GM23248 (cell line): ENCODE measurements around the gene LCORL. TPM values are rescaled to one million over a fixed set of nuclear protein-coding genes. Genes with fewer than 3 reads are reported as not detected.

ENCODE experiments used
- DNase-seq: peaks from one replicate; pipeline ENCODE4 v3.0.0-alpha.2; 2015
- H2AFZ ChIP-seq: fragments of 200-600 bp; sonication (generic); 2 replicates; pipeline ENCODE4 v1.6.1; 2016; ENCODE audit warnings: antibody characterized with exemption
- H3F3A ChIP-seq: fragments of 200-600 bp; sonication (generic); 2 replicates; pipeline ENCODE4 v1.6.1; 2016; ENCODE audit warnings: mild to moderate bottlenecking, antibody characterized with exemption, mixed run types; ENCODE audit not compliant: insufficient read depth
- H3K27ac ChIP-seq: fragments of 200-600 bp; sonication (generic); 2 replicates; pipeline ENCODE4 v1.5.1; 2016; ENCODE audit warnings: mild to moderate bottlenecking
- H3K27me3 ChIP-seq: fragments of 200-600 bp; sonication (generic); replicated peaks from 2 replicates; pipeline ENCODE4 v1.6.1; 2016; ENCODE audit warnings: mild to moderate bottlenecking; ENCODE audit not compliant: insufficient read depth
- H3K36me3 ChIP-seq: fragments of 200-600 bp; sonication (generic); 2 replicates; pipeline ENCODE4 v1.6.1; 2016; ENCODE audit warnings: low read depth, mild to moderate bottlenecking
- H3K4me1 ChIP-seq: fragments of 200-600 bp; sonication (generic); 2 replicates; pipeline ENCODE4 v1.6.1; 2016; ENCODE audit warnings: mild to moderate bottlenecking; ENCODE audit not compliant: insufficient read depth
- H3K4me2 ChIP-seq: fragments of 200-600 bp; sonication (generic); one replicate; pipeline ENCODE4 v1.6.1; 2016; ENCODE audit warnings: mild to moderate bottlenecking; ENCODE audit not compliant: unreplicated experiment
- H3K4me3 ChIP-seq: fragments of 200-600 bp; sonication (generic); 2 replicates; pipeline ENCODE4 v1.5.1; 2016; ENCODE audit warnings: mild to moderate bottlenecking
- H3K79me2 ChIP-seq: fragments of 200-600 bp; sonication (generic); 2 replicates; pipeline ENCODE4 v1.6.1; 2016; ENCODE audit warnings: mild to moderate bottlenecking; ENCODE audit not compliant: insufficient read depth
- H3K9ac ChIP-seq: fragments of 200-600 bp; sonication (generic); 2 replicates; pipeline ENCODE4 v1.6.1; 2016; ENCODE audit warnings: mild to moderate bottlenecking
- H3K9me2 ChIP-seq: fragments of 200-600 bp; sonication (generic); 2 replicates; pipeline ENCODE4 v1.6.1; 2016; ENCODE audit warnings: mixed run types, mild to moderate bottlenecking, moderate library complexity; ENCODE audit not compliant: insufficient read depth
- H3K9me3 ChIP-seq: fragments of 200-600 bp; sonication (generic); one replicate; pipeline ENCODE4 v1.6.1; 2017; ENCODE audit warnings: low read depth
- H4K20me1 ChIP-seq: fragments of 200-600 bp; sonication (generic); 2 replicates; pipeline ENCODE4 v1.6.0; 2016; ENCODE audit not compliant: insufficient read depth
- EZH2 ChIP-seq: fragments of 200-600 bp; sonication (generic); IDR thresholded peaks from 2 replicates; pipeline ENCODE4 v1.6.1; 2018; ENCODE audit warnings: antibody characterized with exemption, mild to moderate bottlenecking; ENCODE audit not compliant: insufficient read depth, poor library complexity, severe bottlenecking
- EZH2phosphoT487 ChIP-seq: fragments of 200-600 bp; sonication (generic); IDR thresholded peaks from 2 replicates; pipeline ENCODE4 v1.6.1; 2018; ENCODE audit warnings: antibody characterized with exemption, moderate library complexity, mild to moderate bottlenecking, low read depth; ENCODE audit not compliant: insufficient read depth
- WGBS, 2 experiments: methylation state at CpG; one replicate each; pipeline ENCODE4 v1.1.6; 2015 to 2017; ENCODE audit warnings: low lambda C conversion rate in 2 of 2, low coverage in 1 of 2; ENCODE audit errors: missing lambda C conversion rate in 2 of 2; 5-methylcytosine and 5-hydroxymethylcytosine counted together
- in situ Hi-C: fragments of 300-500 bp; cut with MboI; formaldehyde crosslinking; loops from 2 replicates; pipeline ENCODE4 v1.15.0; 2020
- polyA plus RNA-seq: library from polyadenylated mRNA; unstranded; fragments of >200 nt; fragmentation: Nextera tagmentation; extraction: Ambion mirVana; gene quantifications from 2 replicates; pipeline ENCODE4 v1.2.1, GENCODE V29; 2016
- total RNA-seq: library from RNA; depleted of rRNA; stranded (reverse); fragments of >200 nt; shearing (Covaris generic); gene quantifications from 2 replicates; pipeline ENCODE4 v1.2.3, GENCODE V29; 2014

LCORL gene
- total and polyA plus RNA-seq, 2 experiments from 2014 or later: 5.0 to 6.2 TPM

GRCh38 chr4:17884063-17884462 is 137.5 kb downstream of the LCORL start:
- Histone ChIP-seq H3K36me3 (no peaks in the 10 kb centered on the region), H3K79me2 (no peaks in the 10 kb centered on the region), H3K9me2 (no peaks in the 10 kb centered on the region), H3K9ac (no peak overlapping the region), H3K27ac (no peak overlapping the region), H4K20me1 (no peaks in the 10 kb centered on the region), H3K4me1 (peaks cover 6% of the 10 kb centered on the region; the same call in 1 of the 2 replicates), H3K4me3 (no peak overlapping the region), H3K9me3 (no peaks in the 10 kb centered on the region), H3K27me3 (no peaks in the 10 kb centered on the region), H2AFZ (no peak overlapping the region), H3F3A (no peaks in the 10 kb centered on the region), H3K4me2 (no peak overlapping the region)
- in situ Hi-C loops: no loop called here
- peak; percentile 26 for DNase-seq
- WGBS, 2 experiments: 91 to 93% methylated on average over 2 of the region's 2 CpGs
- TF ChIP-seq EZH2 (no peak), EZH2phosphoT487 (no peak)

GRCh38 chr4:17877661-17878060 is 143.9 kb downstream of the LCORL start:
- Histone ChIP-seq H3K27ac (no peak overlapping the region), H3F3A (no peaks in the 10 kb centered on the region), H4K20me1 (no peaks in the 10 kb centered on the region), H3K9me3 (no peaks in the 10 kb centered on the region), H3K4me2 (no peak overlapping the region), H3K27me3 (no peaks in the 10 kb centered on the region), H3K4me1 (no peaks in the 10 kb centered on the region), H3K9me2 (no peaks in the 10 kb centered on the region), H2AFZ (no peak overlapping the region), H3K36me3 (no peaks in the 10 kb centered on the region), H3K79me2 (no peaks in the 10 kb centered on the region), H3K9ac (no peak overlapping the region), H3K4me3 (no peak overlapping the region)
- WGBS, 2 experiments: 97 to 98% methylated on average over 5 of the region's 5 CpGs
- no peak for TF ChIP-seq EZH2
- no peak for TF ChIP-seq EZH2phosphoT487
- in situ Hi-C loops: no loop called here
- no peak for DNase-seq

- H3K9ac ChIP-seq: no peak overlapping the region
- no peaks in the 10 kb centered on the region for H3K4me1 ChIP-seq
- no peaks in the 10 kb centered on the region for H3K9me2 ChIP-seq
- H3F3A ChIP-seq: no peaks in the 10 kb centered on the region
- H2AFZ ChIP-seq: no peak overlapping the region
- no peaks in the 10 kb centered on the region for H3K9me3 ChIP-seq
- no peak overlapping the region for H3K4me3 ChIP-seq
- in situ Hi-C loops: no loop called here
- no peak overlapping the region for H3K27ac ChIP-seq
- no peaks in the 10 kb centered on the region for H3K27me3 ChIP-seq
- no peaks in the 10 kb centered on the region for H3K36me3 ChIP-seq
- TF ChIP-seq EZH2phosphoT487 (no peak), EZH2 (no peak)
- DNase-seq: peak; percentile 1
- no peak overlapping the region for H3K4me2 ChIP-seq
- WGBS, 2 experiments: 97 to 99% methylated on average over 4 of the region's 4 CpGs
- H4K20me1 ChIP-seq: no peaks in the 10 kb centered on the region
- no peaks in the 10 kb centered on the region for H3K79me2 ChIP-seq
Observed at GRCh38 chr4:17876943-17877342, 144.6 kb downstream of the LCORL start.

GRCh38 chr4:17875402-17876070 is 146.0 kb downstream of the LCORL start:
- Histone ChIP-seq H3K4me3 (no peak overlapping the region), H3K9ac (no peak overlapping the region), H3K4me2 (no peak overlapping the region), H4K20me1 (no peaks in the 10 kb centered on the region), H3K9me2 (no peaks in the 10 kb centered on the region), H3F3A (no peaks in the 10 kb centered on the region), H3K27me3 (no peaks in the 10 kb centered on the region), H3K79me2 (no peaks in the 10 kb centered on the region), H3K9me3 (no peaks in the 10 kb centered on the region), H3K4me1 (no peaks in the 10 kb centered on the region), H3K36me3 (no peaks in the 10 kb centered on the region), H3K27ac (no peak overlapping the region), H2AFZ (no peak overlapping the region)
- no peak for DNase-seq
- WGBS, 2 experiments: 98 to 99% methylated on average over 4 of the region's 4 CpGs
- TF ChIP-seq EZH2phosphoT487 (no peak), EZH2 (no peak)
- in situ Hi-C loops: no loop called here

GRCh38 chr4:17869327-17869726 is 152.2 kb downstream of the LCORL start:
- Histone ChIP-seq H3K9me3 (no peaks in the 10 kb centered on the region), H3K27ac (no peak overlapping the region), H3K79me2 (no peaks in the 10 kb centered on the region), H3K4me3 (no peak overlapping the region), H2AFZ (no peak overlapping the region), H3K36me3 (no peaks in the 10 kb centered on the region), H3F3A (no peaks in the 10 kb centered on the region), H3K4me1 (no peaks in the 10 kb centered on the region), H3K9me2 (no peaks in the 10 kb centered on the region), H4K20me1 (no peaks in the 10 kb centered on the region), H3K9ac (no peak overlapping the region), H3K27me3 (no peaks in the 10 kb centered on the region), H3K4me2 (no peak overlapping the region)
- WGBS, 2 experiments: 95 to 97% methylated on average over 2 of the region's 2 CpGs
- no peak for DNase-seq
- TF ChIP-seq EZH2: no peak
- TF ChIP-seq EZH2phosphoT487: no peak
- in situ Hi-C loops: no loop called here
